ENCODE measurements around the gene YEATS4.
A peak's percentile ranks its signal among the peaks of the same experiment; 100 is the strongest.

The YEATS4 gene

DNA sequence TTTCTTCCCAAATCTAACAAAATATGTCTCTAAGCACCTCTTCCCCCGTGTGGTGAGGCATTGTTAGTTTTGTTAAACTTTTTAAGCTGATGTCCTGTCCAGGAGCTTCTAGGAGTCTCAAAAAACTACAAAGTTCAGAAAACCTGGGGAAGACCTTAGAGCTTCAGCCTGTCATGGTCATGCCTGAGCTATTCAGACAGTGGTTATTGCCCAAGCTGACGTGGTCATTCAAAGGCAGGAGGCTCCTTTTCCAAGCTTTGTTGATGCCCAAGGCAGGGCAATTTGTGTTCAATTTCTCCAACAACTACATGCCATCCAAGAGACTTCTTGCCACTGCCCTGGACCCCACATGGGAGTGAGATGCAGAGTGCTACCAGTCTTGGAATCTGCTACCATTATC, 17.1 kb upstream of the YEATS4 start:
- no peak for DNase-seq (ENCODE audit: low spot score)

DNA sequence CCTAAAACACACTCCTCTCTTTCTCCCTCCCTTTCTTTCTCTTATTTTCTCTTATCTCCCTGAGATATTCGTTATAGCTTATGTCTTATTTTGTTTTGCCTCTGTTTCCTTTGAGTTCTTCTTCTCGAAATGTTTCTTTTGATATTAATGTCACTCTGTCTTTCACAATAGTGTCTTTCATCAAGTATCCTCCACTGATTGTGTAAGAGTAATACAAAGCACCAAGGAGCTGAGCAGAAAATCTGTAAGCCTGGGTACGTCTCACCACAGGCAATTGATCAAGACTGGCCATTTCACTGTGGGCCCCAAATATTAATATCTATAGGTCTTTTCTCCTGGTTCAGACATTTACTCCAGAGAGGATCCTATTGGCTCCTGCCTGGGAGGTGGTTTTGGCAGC, 16.2 kb upstream of the YEATS4 start:
- DNase-seq (ENCODE audit: low spot score): no peak

DNA sequence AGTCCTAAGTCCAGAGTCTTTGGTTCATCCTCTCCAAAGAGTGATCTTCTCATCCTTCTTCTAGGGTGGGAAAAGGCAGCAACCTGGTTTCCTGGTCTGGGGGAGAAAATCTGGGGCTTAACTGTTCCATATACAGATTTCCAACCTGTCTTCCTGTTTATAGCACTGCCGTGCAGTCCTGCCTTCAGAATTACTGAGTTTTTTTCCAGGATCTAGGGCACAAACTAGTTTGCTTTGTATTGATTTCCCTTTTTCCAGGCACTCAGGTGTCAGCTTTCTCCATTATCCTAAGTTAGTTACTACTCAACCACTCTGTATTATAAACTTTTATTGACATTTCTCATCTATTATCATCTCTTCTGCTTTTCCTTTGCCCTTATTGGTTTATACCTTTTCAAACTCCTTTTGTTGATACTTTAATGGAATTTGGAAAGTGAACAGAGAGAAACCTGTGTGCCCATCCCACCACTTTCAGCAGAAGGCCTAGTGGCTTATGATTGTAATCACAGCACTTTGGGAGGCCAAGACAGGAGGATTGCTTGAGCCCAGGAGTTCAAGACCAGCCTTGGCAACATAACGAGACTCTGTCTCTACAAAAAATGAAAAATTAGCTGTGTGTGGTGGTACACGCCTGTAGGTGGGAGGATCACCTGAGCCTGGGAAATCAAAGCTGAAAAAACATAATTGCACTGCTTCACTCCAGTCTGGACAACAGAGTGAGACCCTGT, 15.5 kb upstream of the YEATS4 start:
- DNase-seq (ENCODE audit: low spot score): no peak

DNA sequence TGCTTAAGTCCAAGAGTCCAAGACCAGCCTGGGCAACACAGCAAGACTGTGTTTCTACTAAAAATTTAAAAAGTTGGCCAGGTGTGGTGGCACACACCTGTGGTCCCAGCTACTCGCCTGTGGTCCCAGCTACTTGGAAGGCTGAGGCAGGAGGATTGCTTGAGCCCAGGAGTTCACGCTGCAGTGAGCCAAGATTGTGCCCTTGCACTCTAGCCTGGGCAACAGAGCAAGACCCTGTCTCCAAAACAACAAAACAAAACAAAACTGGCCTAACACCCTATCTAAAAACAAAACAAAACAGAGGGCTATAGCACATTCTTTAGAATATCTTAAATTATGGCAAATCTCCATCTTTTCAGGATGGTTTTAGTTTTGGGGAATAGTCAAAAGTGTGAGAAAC, 14.5 kb upstream of the YEATS4 start:
- no peak for DNase-seq (ENCODE audit: low spot score)

DNA sequence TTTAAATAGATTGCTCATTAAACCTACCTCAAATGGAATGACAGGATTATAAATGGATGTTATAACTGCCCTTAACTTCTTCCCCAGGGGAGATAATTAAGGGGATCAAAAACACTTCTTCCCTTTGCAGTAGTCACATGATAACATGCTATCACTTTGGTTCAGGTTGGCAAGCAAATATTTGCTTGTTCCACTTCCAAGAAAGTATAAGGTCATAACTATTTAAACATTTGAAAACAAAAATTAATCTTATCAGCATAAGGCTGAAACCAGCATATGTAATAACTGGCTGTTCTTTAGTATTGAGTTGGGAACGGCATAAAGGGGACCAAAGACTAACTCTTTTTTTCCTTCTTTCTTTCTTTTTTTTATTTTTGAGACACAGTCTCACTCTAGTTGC, 13.8 kb upstream of the YEATS4 start:
- peak; percentile 56 for DNase-seq (ENCODE audit: low spot score)

DNA sequence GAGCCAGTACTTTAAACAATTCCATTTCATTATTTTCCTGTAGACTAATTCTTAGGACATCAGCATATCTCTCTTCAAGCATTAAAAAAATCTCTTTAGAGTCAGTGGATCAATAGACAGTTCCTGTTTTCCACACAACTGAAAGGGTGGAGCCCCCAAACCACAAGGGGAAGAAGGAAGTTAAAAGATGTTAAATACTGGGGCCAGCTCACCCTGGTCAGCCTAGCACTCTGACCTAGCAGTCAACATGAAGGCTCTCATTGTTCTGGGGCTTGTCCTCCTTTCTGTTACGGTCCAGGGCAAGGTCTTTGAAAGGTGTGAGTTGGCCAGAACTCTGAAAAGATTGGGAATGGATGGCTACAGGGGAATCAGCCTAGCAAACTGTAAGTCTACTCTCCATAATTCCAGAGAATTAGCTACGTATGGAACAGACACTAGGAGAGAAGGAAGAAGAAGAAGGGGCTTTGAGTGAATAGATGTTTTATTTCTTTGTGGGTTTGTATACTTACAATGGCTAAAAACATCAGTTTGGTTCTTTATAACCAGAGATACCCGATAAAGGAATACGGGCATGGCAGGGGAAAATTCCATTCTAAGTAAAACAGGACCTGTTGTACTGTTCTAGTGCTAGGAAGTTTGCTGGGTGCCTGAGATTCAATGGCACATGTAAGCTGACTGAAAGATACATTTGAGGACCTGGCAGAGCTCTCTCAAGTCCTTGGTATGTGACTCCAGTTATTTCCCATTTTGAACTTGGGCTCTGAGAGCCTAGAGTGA, 11.2 kb upstream of the YEATS4 start, which contains the start of gene LYZ:
LYZ (plus strand) TSS at position 220 of the 777 bp plus-strand sequence; CDS start at position 248, 28 bp downstream.
- DNase-seq (ENCODE audit: low spot score): no peak

DNA sequence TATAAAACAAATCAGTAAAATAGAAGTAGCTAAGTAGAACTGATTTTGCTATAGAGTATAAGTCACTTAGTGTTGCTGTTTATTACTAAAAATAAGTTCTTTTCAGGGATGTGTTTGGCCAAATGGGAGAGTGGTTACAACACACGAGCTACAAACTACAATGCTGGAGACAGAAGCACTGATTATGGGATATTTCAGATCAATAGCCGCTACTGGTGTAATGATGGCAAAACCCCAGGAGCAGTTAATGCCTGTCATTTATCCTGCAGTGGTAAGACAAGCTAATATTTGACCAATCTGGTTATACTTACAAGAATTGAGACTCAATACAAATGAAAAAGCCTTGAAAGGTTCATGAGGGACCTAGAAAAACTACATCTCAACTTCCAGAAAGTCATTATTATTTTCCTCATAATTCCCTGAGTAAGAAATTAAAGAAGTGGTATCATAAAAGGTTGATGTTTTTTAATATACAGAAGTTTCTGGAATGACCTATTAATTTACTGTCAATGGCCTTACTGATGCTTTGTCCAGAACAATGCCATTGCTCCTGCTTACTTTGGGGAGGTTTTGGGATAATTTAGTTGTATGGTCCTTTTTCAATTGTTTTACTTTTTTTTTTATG, 9.4 kb upstream of the YEATS4 start:
- no peak for DNase-seq (ENCODE audit: low spot score)

DNA sequence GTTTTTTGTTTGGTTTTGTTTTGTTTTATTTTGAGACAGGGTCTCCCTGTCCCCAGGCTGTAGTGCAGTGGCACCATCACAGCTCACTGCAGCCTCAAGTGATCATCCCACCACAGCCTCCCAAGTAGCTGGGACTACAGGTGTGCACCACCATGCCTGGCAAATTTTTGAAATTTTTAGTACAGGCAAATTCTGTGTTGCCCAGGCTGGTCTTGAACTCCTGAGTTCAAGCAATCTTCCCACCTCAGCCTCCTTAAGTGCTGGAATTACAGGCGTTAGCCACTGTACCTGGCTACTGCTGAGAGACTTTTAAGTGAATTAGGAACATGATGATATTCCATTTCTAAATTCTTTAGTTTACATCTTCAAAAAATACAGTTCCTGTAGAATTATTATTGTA, 8.8 kb upstream of the YEATS4 start:
- no peak for DNase-seq (ENCODE audit: low spot score)

DNA sequence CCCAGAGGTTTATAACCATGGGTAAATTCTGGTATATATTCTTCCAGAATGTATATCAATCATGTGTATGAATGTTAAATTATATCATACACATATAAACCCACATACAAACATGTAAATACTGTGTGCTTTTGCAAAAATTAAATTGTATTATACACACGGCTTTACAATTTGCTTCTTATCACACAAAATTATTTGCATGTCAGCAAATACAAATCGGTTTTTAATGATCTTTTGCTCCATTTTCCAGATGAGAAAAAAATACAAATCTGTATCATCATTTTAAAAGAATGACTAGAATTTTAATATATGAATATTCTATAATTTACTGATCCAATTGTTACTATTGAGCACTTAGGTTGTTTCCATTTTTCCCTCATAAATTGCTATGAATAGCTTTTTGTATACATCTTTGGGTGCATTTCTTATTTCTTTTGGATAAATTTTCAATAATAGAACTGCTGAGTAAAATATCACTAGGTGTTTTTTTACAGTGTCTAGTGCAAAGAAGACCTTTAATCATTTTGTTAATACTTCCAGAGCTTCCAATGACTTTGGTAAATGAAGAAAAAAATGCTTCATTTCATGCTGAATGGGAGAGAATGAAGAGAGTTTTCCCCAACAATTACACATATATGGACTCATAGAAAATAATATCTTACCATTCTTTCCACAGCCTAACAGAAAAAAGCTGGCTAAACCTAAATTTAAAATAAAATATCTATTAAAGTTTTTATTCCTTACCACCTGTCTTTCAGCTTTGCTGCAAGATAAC, 7.9 kb upstream of the YEATS4 start:
- DNase-seq (ENCODE audit: low spot score): no peak

DNA sequence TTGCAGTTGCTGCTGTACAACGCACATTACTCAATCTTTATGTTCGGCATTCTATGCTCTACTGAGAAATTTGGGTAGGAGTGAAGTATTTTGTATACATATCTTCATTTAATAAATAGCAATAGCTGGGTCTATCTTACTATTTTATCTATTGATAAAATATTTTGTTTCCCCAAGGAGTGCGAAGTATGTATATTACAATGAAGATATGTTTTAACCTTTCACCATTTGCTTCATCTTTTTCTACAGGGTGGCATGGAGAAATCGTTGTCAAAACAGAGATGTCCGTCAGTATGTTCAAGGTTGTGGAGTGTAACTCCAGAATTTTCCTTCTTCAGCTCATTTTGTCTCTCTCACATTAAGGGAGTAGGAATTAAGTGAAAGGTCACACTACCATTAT, 6.6 kb upstream of the YEATS4 start:
- DNase-seq (ENCODE audit: low spot score): no peak

DNA sequence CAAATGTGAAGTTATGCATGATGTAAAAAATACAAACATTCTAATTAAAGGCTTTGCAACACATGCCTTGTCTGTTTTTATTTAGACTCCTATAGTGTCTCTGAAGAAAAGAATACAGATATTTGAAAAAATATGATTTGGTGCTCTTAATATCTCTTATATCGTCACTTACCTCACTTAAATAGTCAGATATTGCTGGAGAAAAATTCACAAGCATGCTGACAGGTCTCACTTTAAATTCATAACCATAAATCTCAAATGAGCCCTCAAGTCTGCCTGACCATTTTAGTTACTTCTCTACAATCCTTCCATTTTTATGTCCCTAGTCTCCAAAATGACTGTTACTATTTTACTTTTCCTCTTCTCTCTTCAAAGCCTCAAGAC, 5.4 kb upstream of the YEATS4 start:
- DNase-seq (ENCODE audit: low spot score): no peak

DNA sequence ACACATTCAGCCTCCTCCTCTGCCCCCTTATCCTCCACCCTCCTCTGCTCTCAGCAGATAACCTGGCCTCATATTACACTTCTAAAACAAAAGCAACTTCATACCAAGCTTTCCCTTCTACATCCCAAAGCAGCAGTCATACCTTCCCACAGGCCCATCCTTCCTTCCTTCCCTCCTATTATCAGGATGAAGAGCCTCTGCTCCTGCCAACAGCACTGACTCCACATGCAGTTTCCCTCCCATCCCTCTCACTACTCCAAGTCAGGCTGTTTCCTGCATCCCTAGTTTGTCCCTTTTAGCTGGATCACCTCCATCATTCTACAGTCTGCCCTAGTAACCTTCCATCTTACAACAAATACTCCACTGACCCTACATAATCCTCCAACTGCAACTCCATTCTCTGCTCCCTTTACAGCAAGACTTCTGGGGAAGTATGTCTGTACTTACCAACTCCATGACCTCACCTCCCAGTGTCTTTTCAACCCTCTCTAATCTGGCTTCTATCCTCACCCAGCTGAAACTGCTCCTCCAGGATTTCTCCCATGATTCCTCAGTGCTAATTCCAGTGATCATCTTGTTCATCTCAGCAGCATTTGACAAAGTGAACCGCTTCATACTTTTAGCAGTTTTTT, 4.9 kb upstream of the YEATS4 start:
- peak; percentile 46 for DNase-seq (ENCODE audit: low spot score)

DNA sequence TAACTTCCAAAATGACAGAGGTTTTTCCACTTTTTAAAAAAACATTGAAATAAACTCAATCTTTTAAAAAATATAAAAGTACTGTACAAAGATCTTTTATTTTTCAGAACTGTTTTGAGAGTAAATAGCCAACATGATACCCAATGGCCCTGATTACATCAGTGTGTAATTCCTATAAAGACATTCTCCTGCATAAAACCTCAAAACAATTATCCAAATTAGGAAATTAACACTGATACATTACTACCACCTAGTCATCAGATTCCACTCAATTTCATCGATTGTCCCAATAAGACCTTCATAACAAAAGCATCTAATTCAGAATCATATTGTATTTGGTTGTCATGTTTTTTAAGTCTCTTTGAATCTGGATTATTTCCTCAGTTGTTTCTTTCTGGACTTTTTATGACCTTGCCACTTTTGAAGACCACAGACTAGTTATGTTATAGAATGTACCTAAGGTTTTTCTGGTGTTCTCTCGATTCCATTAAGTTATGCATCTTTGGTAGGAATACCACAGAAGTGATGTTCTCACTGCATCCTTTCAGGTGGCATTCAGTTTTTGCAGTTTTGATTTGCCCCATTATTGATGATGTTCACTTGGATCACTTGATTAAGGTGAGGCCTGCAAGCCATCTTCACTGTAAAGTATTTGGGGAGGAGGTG, 4.0 kb upstream of the YEATS4 start:
- DNase-seq (ENCODE audit: low spot score): no peak

DNA sequence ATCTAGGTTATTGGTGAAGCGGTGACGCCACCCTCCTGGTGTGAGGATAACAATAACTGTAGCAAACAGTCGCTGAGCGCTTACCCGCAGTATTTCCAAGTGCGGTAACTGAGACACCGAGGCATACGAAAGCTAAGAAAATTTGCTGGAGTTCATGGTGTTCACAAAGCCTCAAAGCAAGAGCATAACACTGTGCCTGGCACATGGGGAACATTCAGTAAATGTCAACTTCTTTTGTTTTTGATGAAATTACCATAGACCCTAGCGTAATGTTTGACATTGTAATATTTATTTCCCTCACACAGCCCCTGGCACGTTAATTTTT, 767 bp downstream of the YEATS4 start:
- no peak for DNase-seq (ENCODE audit: low spot score)

DNA sequence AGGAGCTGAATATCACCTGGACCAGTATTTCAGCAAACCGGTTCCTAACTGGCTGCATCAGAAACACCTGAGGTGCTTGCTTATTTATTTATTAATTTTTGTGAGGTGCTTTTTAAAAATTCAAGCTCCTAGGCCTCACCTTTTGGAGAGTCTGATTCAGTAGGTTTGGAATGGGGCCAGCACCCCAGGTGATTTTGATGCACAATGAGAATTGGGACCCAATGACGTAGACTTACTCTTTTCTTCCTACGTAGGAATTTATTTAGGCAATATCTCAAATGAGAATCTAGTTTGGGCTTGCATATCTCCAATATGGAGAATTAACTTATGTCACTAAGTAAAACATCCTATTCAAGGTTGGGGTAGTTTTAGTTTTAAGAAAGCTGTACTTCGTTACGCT, 7.3 kb downstream of the YEATS4 start:
- no peak for DNase-seq (ENCODE audit: low spot score)

DNA sequence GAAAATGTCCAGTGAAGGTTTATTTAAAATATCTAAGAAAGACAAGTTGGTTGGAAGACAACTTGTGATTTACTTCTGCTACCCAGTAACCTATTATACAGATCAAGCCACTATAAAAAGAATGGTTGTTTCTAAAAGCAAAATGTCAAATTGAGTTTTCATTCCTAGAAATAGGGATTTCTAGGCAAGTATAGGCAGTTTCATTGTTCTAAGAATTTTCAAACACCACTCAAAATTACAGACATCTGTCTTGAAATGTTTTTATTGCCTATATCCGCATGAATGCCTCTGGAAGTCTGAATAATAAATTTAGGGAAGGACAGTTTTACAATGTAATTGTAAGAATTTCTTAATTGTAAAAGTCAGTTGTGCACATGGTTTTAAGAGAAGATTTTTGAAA, 8.6 kb downstream of the YEATS4 start:
- DNase-seq (ENCODE audit: low spot score): no peak

DNA sequence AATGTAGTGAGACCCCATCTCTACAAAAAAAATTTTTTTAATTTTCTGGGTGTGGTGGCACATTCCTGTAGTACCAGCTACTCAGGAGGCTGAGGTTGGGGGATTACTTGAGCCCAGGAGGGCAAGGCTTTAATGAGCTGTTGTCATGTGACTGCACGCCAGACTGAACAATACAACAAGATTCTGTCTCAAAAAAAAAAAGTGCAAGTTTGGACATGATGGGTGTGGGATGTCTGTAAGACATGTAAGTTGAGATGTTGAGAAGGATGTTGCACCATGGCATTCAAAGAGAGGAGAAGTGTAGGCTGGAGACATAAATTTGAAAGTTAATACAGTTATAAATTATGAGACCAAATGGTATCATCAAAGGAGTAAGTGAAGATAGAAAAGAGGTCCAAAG, 23.5 kb downstream of the YEATS4 start:
- DNase-seq (ENCODE audit: low spot score): no peak

DNA sequence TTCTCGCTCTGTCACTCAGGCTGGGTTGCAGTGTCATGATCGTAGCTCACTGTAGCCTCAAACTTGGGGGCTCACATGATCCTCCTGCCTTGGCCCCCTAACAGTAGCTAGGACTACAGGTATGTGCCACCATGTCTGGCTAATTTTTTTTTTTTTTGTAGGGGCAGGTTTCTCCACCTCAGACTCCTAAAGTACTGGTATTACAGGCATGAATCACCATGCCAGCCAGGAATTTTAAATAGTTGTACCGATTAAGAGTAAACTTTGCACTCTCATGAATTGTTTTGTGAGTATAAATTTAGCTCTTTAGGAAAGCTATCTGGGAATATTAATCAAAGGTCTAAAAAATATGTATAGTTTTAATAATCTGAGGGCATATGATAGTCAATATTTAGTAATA, 25.5 kb downstream of the YEATS4 start:
- no peak for DNase-seq (ENCODE audit: low spot score)

DNA sequence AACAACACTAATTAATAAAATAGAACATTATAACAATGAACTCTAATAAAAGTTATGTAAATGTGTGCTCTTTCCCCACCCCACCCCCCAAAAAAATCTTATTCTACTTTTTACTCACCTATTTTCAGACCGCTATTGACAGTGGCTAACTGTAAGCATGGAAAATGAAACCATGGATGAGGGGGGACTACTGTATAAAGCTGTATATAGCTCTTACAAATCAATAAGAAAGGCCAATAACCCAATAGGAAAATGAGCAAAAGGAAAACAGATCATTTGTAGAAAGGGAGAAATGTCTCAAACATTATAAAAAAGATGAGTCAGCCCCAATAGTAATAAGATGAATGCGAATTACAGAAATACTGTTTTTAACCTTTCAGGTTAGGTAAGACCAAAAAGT, 27.4 kb downstream of the YEATS4 start:
- no peak for DNase-seq (ENCODE audit: low spot score)

DNA sequence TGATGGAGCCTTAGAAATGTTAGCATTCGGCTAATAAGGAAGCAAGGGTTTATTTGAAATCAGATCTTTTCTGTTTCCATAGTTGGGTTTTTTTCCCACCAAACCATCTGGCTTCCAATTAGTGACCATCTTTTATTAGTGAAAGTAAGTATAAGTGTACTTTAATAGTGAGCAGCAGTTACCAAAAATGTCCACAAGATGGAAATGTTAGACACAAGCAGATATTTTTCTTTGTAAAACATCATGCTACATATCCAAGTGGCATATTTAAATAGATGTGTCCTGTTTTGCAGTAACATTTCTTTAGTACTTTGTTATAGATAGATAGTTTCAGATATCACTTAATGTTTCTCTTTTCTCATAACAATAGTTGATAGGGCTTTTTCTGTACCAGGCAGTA, 28.8 kb downstream of the YEATS4 start:
- DNase-seq (ENCODE audit: low spot score): peak; percentile 30

DNA sequence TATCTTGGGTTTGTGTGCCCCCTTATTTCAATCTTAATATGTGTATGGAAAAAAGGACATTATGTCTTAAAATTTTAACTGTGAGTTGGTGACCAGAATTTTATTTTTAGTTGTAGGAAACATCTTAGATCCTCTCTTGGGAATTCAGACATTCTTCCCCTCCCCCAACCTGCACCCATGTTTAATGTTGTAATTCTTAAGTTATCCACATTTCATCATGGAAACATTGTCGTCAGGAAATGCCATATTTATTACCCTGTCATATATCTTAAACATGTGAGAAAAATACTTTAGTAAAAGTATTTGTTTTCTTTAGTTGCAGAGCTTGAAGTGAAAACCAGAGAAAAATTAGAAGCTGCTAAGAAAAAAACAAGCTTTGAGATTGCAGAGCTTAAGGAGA, 30.3 kb downstream of the YEATS4 start:
- no peak for DNase-seq (ENCODE audit: low spot score)
